Activated CD4-positive, CD25-positive, alpha-beta regulatory T cell (primary cell): ENCODE results near the gene RHOXF1.
"Not testable (repeated sequence)": the region's sequence is repeated elsewhere in the genome, so short reads cannot be mapped to it uniquely, and the experiment has no call there.

Source experiments
- DNase-seq, 4 experiments: peaks; one replicate each; lab custom pipeline; 2025; lab: John Stamatoyannopoulos, UW

Gene RHOXF1

DNA sequence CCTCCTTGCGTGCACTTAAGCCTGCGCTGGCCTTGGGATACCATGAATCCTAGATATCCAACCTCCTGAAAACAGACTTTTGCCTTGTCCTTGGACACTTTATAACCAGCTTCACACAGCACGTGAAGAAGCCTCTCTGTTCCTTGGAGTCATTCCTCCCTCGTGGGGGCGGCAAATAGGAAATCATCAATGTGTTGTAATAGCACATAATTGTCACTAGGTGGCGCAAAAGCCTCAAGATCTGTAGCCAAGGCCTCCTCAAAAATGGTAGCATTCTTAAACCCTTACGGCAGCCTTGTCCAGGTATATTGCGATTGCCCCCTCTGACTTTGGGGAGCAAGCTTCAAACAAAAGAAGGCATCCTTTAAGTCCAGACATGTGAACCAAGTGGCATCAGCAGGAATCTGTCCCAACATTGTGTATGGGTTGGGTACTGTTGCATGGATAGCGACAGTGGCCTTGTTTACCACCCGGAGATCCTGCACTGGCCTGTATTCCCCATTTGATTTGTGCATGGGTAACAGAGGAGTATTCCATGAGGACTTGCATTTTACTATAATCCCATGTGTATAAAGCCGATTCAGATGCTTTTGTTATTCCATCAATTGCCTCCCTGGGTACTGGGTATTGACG is 30.0 kb downstream of the RHOXF1 start:
- DNase-seq = not testable (repeated sequence)

GRCh38 chrX:120077590-120077989 is 38.1 kb downstream of the RHOXF1 start, which contains the start of gene RHOXF2B:
RHOXF2B (minus strand) TSS chrX:120077690; CDS start chrX:120077552, 138 bp downstream.
- DNase-seq = not testable (repeated sequence)

GRCh38 chrX:120066169-120066568 is 49.5 kb downstream of the RHOXF1 start:
- not testable (repeated sequence) for DNase-seq
